ENCODE measurements around the gene HEPACAM. TPM values are rescaled to one million over a fixed set of nuclear protein-coding genes. Genes with fewer than 3 reads are reported as not detected.

HEPACAM gene
- total RNA-seq, 1 donor from 2014 or later = not detected

GRCh38 chr11:124880958-124881357 is 54.9 kb downstream of the HEPACAM start:
- intact Hi-C loops (cut with DNase I) = no loop called here
- no peak overlapping the region for H3K27ac ChIP-seq
- no peak for TF ChIP-seq CTCF (IDR thresholded peaks at IDR 0.05)
- H3K4me1 ChIP-seq = peaks cover 46% of the 10 kb centered on the region
- peaks cover 5% of the 10 kb centered on the region for H3K36me3 ChIP-seq
- H3K27me3 ChIP-seq (ENCODE audit: low read depth) = no peaks in the 10 kb centered on the region
- no peak overlapping the region for H3K4me3 ChIP-seq
- no peaks in the 10 kb centered on the region for H3K9me3 ChIP-seq
- DNase-seq = no peak
- ATAC-seq = no peak

- no peak for TF ChIP-seq CTCF (IDR thresholded peaks at IDR 0.05)
- DNase-seq = no peak
- intact Hi-C loops (cut with DNase I) = no loop called here
- no peak for ATAC-seq
- no peak overlapping the region for H3K4me3 ChIP-seq
- H3K4me1 ChIP-seq = peaks cover 49% of the 10 kb centered on the region
- H3K36me3 ChIP-seq = no peaks in the 10 kb centered on the region
- no peaks in the 10 kb centered on the region for H3K27me3 ChIP-seq (ENCODE audit: low read depth)
- H3K9me3 ChIP-seq = no peaks in the 10 kb centered on the region
- no peak overlapping the region for H3K27ac ChIP-seq
Observed at GRCh38 chr11:124880290-124880611, 55.6 kb downstream of the HEPACAM start.

- Histone ChIP-seq H3K36me3 (no peaks in the 10 kb centered on the region), H3K9me3 (no peaks in the 10 kb centered on the region), H3K27me3 (ENCODE audit: low read depth) (peaks cover 2% of the 10 kb centered on the region), H3K4me1 (peaks cover 43% of the 10 kb centered on the region), H3K4me3 (no peak overlapping the region), H3K27ac (no peak overlapping the region)
- no peak for TF ChIP-seq CTCF (IDR thresholded peaks at IDR 0.05)
- DNase-seq (no peak), ATAC-seq (no peak)
- intact Hi-C loops (cut with DNase I) = no loop called here
Observed at GRCh38 chr11:124879493-124880289, 56.2 kb downstream of the HEPACAM start.

- DNase-seq (no peak), ATAC-seq (no peak)
- Histone ChIP-seq H3K9me3 (no peaks in the 10 kb centered on the region), H3K4me3 (no peak overlapping the region), H3K27ac (no peak overlapping the region), H3K36me3 (no peaks in the 10 kb centered on the region), H3K4me1 (peaks cover 35% of the 10 kb centered on the region), H3K27me3 (ENCODE audit: low read depth) (peaks cover 7% of the 10 kb centered on the region)
- intact Hi-C loops (cut with DNase I) = no loop called here
- no peak for TF ChIP-seq CTCF (IDR thresholded peaks at IDR 0.05)
Observed at GRCh38 chr11:124878759-124879492, 56.9 kb downstream of the HEPACAM start.

GRCh38 chr11:124877910-124878758 is 57.7 kb downstream of the HEPACAM start:
- intact Hi-C loops (cut with DNase I) = no loop called here
- peaks cover 28% of the 10 kb centered on the region for H3K4me1 ChIP-seq

More at GRCh38 chr11:124877910-124878758, 57.7 kb downstream of the HEPACAM start:
- Histone ChIP-seq H3K9me3 (no peaks in the 10 kb centered on the region), H3K27ac (no peak overlapping the region), H3K4me3 (no peak overlapping the region), H3K36me3 (no peaks in the 10 kb centered on the region), H3K27me3 (ENCODE audit: low read depth) (peaks cover 9% of the 10 kb centered on the region)
- no peak for TF ChIP-seq CTCF (IDR thresholded peaks at IDR 0.05)
- no peak for DNase-seq
- no peak for ATAC-seq
